ENCODE data around the gene RSPH10B. TPM values are rescaled to one million over a fixed set of nuclear protein-coding genes. Genes with fewer than 3 reads are reported as not detected.
A peak's percentile ranks its signal among the peaks of the same experiment; 100 is the strongest.
"Not testable (repeated sequence)": the region's sequence is repeated elsewhere in the genome, so short reads cannot be mapped to it uniquely, and the experiment has no call there.

The RSPH10B gene
- total RNA-seq, 1 experiment from 2014 or later = not detected

- H3K27ac ChIP-seq (ENCODE audit: low read length); H3K4me3 ChIP-seq (ENCODE audit: low read length); H4K20me1 ChIP-seq (ENCODE audit: low read length); H3K4me1 ChIP-seq (ENCODE audit: insufficient read depth, low read length); BruUV-seq (replicated peaks); ATAC-seq; intact Hi-C loops (cut with micrococcal nuclease); H3K9ac ChIP-seq (ENCODE audit: low read length); H3K36me3 ChIP-seq (ENCODE audit: low read depth, low read length); CTCF ChIA-PET; H3K9me2 ChIP-seq (replicated peaks; ENCODE audit: low read length); H2AFZ ChIP-seq (ENCODE audit: low read length); H3K79me2 ChIP-seq (ENCODE audit: low read length); H3K4me2 ChIP-seq (ENCODE audit: low read length); H3K9me3 ChIP-seq (ENCODE audit: low read length); POLR2A ChIA-PET (ENCODE audit: unreplicated experiment); H3F3A ChIP-seq (ENCODE audit: low read length, unreplicated experiment); H3K27me3 ChIP-seq (ENCODE audit: low read length); DNase-seq: not testable (repeated sequence)
Measured at GRCh38 chr7:5934945-5935450, 35.5 kb downstream of the RSPH10B start.

- H3K9me2 ChIP-seq (replicated peaks; ENCODE audit: low read length); H3K9me3 ChIP-seq (ENCODE audit: low read length); H2AFZ ChIP-seq (ENCODE audit: low read length); DNase-seq; CTCF ChIA-PET; H3K4me2 ChIP-seq (ENCODE audit: low read length); H3K4me3 ChIP-seq (ENCODE audit: low read length); H3F3A ChIP-seq (ENCODE audit: low read length, unreplicated experiment); H3K27me3 ChIP-seq (ENCODE audit: low read length); H3K36me3 ChIP-seq (ENCODE audit: low read depth, low read length); H3K4me1 ChIP-seq (ENCODE audit: insufficient read depth, low read length); H4K20me1 ChIP-seq (ENCODE audit: low read length); H3K9ac ChIP-seq (ENCODE audit: low read length); BruUV-seq (replicated peaks); intact Hi-C loops (cut with micrococcal nuclease); ATAC-seq; H3K79me2 ChIP-seq (ENCODE audit: low read length); H3K27ac ChIP-seq (ENCODE audit: low read length); POLR2A ChIA-PET (ENCODE audit: unreplicated experiment): not testable (repeated sequence)
Measured at GRCh38 chr7:5931905-5932644, 38.4 kb downstream of the RSPH10B start.

- H3K4me2 ChIP-seq (ENCODE audit: low read length); DNase-seq; H3K79me2 ChIP-seq (ENCODE audit: low read length); H3K4me1 ChIP-seq (ENCODE audit: insufficient read depth, low read length); POLR2A ChIA-PET (ENCODE audit: unreplicated experiment); H4K20me1 ChIP-seq (ENCODE audit: low read length); CTCF ChIA-PET; H3K9me2 ChIP-seq (replicated peaks; ENCODE audit: low read length); BruUV-seq (replicated peaks); H3K27me3 ChIP-seq (ENCODE audit: low read length); H3F3A ChIP-seq (ENCODE audit: low read length, unreplicated experiment); H3K9me3 ChIP-seq (ENCODE audit: low read length); H3K4me3 ChIP-seq (ENCODE audit: low read length); H3K36me3 ChIP-seq (ENCODE audit: low read depth, low read length); intact Hi-C loops (cut with micrococcal nuclease); H2AFZ ChIP-seq (ENCODE audit: low read length); H3K9ac ChIP-seq (ENCODE audit: low read length); ATAC-seq; H3K27ac ChIP-seq (ENCODE audit: low read length): not testable (repeated sequence)
Measured at GRCh38 chr7:5931250-5931649, 39.2 kb downstream of the RSPH10B start.

- intact Hi-C loops (cut with micrococcal nuclease); H4K20me1 ChIP-seq (ENCODE audit: low read length); H3K9me2 ChIP-seq (replicated peaks; ENCODE audit: low read length); BruUV-seq (replicated peaks); H3K79me2 ChIP-seq (ENCODE audit: low read length); H3K4me1 ChIP-seq (ENCODE audit: insufficient read depth, low read length); H3K36me3 ChIP-seq (ENCODE audit: low read depth, low read length); H3K4me2 ChIP-seq (ENCODE audit: low read length); DNase-seq; POLR2A ChIA-PET (ENCODE audit: unreplicated experiment); H3K27ac ChIP-seq (ENCODE audit: low read length); H2AFZ ChIP-seq (ENCODE audit: low read length); H3K9ac ChIP-seq (ENCODE audit: low read length); H3F3A ChIP-seq (ENCODE audit: low read length, unreplicated experiment); CTCF ChIA-PET; H3K27me3 ChIP-seq (ENCODE audit: low read length); H3K9me3 ChIP-seq (ENCODE audit: low read length); H3K4me3 ChIP-seq (ENCODE audit: low read length); ATAC-seq: not testable (repeated sequence)
Measured at GRCh38 chr7:5930290-5930689, 40.2 kb downstream of the RSPH10B start.

- H3K4me1 ChIP-seq (ENCODE audit: insufficient read depth, low read length); ATAC-seq; DNase-seq; H3K4me2 ChIP-seq (ENCODE audit: low read length); H3K36me3 ChIP-seq (ENCODE audit: low read depth, low read length); H3K79me2 ChIP-seq (ENCODE audit: low read length); BruUV-seq (replicated peaks); H3K27ac ChIP-seq (ENCODE audit: low read length); CTCF ChIA-PET; H3K4me3 ChIP-seq (ENCODE audit: low read length); H2AFZ ChIP-seq (ENCODE audit: low read length); intact Hi-C loops (cut with micrococcal nuclease); H3K9me2 ChIP-seq (replicated peaks; ENCODE audit: low read length); H3K9ac ChIP-seq (ENCODE audit: low read length); H3F3A ChIP-seq (ENCODE audit: low read length, unreplicated experiment); H3K27me3 ChIP-seq (ENCODE audit: low read length); H3K9me3 ChIP-seq (ENCODE audit: low read length); H4K20me1 ChIP-seq (ENCODE audit: low read length); POLR2A ChIA-PET (ENCODE audit: unreplicated experiment): not testable (repeated sequence)
Measured at GRCh38 chr7:5926263-5926870, 44.1 kb downstream of the RSPH10B start.

DNA sequence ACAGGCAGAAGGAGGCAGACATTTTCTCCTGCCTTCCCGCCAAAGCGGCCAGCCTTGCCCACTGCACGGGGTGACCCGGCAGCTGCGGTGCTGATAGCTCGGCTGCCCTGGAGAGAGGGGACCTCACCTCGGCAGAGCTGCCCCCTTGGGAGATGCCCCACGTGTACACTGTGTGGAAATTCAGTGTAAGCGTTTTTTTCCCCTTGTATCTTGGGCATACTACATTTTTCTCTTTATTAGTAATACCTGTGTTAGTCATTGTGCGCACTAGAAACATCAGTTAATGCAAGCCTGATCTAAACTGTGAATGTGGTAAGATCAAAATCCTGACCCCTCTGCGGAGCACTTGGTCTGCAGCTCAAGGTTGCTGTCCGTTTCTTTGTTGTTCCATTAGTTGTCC is 45.9 kb downstream of the RSPH10B start:
- H3K36me3 ChIP-seq (ENCODE audit: low read depth, low read length); H3K79me2 ChIP-seq (ENCODE audit: low read length); H3K4me2 ChIP-seq (ENCODE audit: low read length); H3K9ac ChIP-seq (ENCODE audit: low read length); H3K9me2 ChIP-seq (replicated peaks; ENCODE audit: low read length); H3K27me3 ChIP-seq (ENCODE audit: low read length); H3K4me1 ChIP-seq (ENCODE audit: insufficient read depth, low read length); H2AFZ ChIP-seq (ENCODE audit: low read length); DNase-seq; H4K20me1 ChIP-seq (ENCODE audit: low read length); BruUV-seq (replicated peaks); CTCF ChIA-PET; H3K4me3 ChIP-seq (ENCODE audit: low read length); POLR2A ChIA-PET (ENCODE audit: unreplicated experiment); intact Hi-C loops (cut with micrococcal nuclease); H3F3A ChIP-seq (ENCODE audit: low read length, unreplicated experiment); H3K9me3 ChIP-seq (ENCODE audit: low read length); H3K27ac ChIP-seq (ENCODE audit: low read length): not testable (repeated sequence)
- peak; percentile 31; the same call in 1 of the 2 replicates for ATAC-seq

Data from PC-3 (cell line).